Nucleus accumbens (tissue), 56 donors: ENCODE results near the gene HBA1.
"Not testable (repeated sequence)": the region's sequence is repeated elsewhere in the genome, so short reads cannot be mapped to it uniquely, and the experiment has no call there.

ENCODE experiments used
- DNase-seq, 56 donors: peaks; one replicate each; lab custom pipeline; 2025; lab: John Stamatoyannopoulos, UW

The HBA1 gene

DNA sequence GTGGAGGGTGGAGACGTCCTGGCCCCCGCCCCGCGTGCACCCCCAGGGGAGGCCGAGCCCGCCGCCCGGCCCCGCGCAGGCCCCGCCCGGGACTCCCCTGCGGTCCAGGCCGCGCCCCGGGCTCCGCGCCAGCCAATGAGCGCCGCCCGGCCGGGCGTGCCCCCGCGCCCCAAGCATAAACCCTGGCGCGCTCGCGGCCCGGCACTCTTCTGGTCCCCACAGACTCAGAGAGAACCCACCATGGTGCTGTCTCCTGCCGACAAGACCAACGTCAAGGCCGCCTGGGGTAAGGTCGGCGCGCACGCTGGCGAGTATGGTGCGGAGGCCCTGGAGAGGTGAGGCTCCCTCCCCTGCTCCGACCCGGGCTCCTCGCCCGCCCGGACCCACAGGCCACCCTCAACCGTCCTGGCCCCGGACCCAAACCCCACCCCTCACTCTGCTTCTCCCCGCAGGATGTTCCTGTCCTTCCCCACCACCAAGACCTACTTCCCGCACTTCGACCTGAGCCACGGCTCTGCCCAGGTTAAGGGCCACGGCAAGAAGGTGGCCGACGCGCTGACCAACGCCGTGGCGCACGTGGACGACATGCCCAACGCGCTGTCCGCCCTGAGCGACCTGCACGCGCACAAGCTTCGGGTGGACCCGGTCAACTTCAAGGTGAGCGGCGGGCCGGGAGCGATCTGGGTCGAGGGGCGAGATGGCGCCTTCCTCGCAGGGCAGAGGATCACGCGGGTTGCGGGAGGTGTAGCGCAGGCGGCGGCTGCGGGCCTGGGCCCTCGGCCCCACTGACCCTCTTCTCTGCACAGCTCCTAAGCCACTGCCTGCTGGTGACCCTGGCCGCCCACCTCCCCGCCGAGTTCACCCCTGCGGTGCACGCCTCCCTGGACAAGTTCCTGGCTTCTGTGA, at the start of gene HBA1:
Gene HBA1 (plus strand): TSS at position 204 of the 906 bp plus-strand sequence. CDS start 37 bp downstream, at position 241.
- DNase-seq = not testable (repeated sequence)

DNA sequence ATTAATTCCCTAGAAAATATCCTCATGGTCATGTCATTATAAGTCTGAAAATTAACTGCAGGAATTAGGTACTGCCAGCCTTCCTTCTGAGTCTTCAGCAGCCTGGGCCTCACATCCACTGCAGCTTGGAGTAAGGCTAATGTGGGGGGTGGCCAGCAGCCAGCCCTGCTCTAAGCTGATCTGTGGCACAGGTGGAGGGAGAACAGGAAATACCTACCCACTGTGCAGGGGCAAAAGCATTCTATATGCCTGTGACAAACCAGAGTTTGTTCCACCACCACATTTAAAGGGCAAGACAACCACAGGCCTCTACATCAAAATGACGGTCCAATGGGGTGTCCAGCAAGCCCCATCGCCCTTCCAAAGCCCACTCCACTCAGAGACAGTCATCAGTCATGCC, 47.4 kb upstream of the HBA1 start:
- no peak for DNase-seq

- no peak for DNase-seq
Observed at GRCh38 chr16:130533-131173, 45.8 kb upstream of the HBA1 start.

DNA sequence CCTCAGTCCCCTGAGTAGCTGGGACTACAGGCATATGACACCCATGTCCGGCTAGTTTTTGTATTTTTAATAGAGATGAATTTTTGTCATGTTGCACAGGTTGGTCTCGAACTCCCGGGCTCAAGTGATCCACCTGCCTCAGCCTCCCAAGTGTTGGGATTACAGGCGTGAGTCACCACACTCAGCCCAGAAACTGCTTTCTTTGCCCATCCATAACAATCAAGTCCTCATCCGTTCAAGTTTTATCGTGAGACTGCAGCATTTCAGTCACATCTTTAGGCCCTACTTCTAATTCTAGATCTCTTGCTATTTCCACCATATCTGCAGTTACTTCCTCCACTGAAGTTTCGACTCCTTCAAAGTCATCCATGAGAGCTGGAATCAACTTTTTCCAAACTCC, 44.4 kb upstream of the HBA1 start:
- DNase-seq = no peak

GRCh38 chr16:133716-134115, 42.8 kb upstream of the HBA1 start:
- DNase-seq = no peak

DNA sequence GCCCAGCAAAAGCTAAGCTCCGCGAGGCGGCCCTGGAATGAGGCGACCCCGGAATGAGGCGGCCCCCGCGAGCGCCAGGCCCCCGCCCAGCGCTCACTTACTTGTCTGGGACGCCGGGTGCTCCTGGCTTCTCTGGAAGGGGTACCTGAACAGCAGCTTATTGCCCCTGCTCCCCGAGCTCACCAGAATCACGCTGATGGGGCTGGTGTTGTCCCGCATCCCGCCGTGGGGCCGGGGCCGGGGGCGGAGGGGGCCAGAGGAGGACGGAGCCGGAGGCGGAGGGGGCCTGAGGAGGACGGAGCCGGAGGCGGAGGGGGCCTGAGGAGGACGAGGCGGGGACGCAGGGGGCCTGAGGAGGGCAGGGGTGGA, 38.4 kb upstream of the HBA1 start:
- peak in 9 of 56 donors; percentile 8 to 19 (median 15) for DNase-seq

DNA sequence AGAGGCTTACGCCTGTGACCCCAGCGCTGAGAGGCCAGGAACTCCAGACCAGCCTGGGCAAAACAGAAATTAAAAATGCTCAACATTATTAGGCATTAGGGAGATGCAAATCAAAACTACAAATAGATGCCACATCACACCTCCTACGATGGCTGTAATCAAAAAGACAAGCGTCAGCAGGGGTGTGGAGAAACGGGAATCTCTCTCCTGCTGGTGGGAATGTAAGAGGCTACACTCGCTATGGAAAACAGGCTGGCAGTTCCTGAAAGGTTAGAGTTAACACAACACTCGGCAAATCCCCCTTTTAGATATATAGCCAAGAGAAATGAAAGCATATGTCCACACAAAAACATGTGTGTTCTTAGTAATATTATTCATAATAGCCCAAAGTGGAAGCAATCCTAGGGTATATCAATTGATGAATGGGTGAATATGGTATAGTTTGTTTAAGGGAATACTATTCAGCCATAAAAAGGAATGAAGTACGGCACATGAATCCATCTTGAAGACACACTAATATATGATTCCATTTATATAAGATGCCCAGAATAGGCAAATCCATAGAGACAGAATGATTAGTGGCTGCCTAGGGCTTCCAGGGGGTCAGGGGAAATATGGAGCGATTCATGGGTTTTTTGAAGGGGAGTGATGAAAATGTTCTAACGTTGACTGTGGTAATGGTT, 36.2 kb upstream of the HBA1 start:
- DNase-seq = no peak

- DNase-seq = peak in 17 of 56 donors; percentile 2 to 46 (median 12)
Observed at GRCh38 chr16:142405-142967, 34.0 kb upstream of the HBA1 start.

GRCh38 chr16:143047-143446, 33.4 kb upstream of the HBA1 start:
- no peak for DNase-seq

DNA sequence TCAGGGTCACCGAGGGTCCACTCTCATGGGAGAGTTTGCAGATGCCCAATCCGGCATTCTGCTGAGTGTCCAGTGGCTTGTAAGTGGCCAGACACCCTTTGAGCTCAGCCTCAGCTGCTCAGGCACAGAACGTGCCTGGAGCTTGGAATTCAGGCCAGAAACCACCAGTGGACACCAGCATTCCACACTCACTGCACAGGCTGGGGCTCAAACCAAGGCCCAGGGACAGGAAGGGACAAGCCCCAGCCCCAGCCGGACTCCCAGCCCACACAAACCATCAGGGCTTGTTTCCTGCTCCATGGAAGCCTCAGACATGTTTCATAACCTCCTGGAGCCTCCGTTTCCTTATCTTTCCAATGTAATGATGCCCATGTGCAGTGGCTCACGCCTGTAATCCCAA, 33.0 kb upstream of the HBA1 start:
- no peak for DNase-seq

GRCh38 chr16:144797-145252, 31.7 kb upstream of the HBA1 start:
- DNase-seq = no peak

- DNase-seq = no peak
Observed at GRCh38 chr16:146646-147045, 29.8 kb upstream of the HBA1 start.

GRCh38 chr16:149024-149660, 27.3 kb upstream of the HBA1 start:
- DNase-seq = no peak

- DNase-seq = no peak
Observed at GRCh38 chr16:152141-153128, 24.0 kb upstream of the HBA1 start, which contains the start of gene HBZ. Gene HBZ, plus strand, starts transcription at chr16:152644. Its CDS starts 266 bp downstream, at chr16:152910.

DNA sequence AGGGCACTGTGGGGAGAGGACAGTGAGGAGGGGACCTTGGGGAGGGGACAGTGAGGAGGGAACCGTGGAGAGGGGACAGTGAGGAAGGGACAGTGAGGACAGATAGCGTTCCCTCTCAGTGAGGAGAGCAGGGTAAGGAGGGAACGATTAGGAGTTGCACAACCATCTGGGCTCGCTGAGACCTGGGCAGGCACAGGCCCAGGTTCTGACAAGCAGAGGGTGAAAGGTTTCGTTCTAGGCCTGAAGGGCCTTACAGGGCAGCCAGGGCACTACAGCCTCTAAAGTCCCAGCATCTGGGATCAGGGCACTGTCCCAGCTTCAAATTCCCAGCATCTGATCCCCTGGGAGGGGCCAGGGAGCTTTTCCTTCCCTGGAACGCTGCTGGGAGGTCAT, 23.4 kb upstream of the HBA1 start:
- DNase-seq = not testable (repeated sequence)

DNA sequence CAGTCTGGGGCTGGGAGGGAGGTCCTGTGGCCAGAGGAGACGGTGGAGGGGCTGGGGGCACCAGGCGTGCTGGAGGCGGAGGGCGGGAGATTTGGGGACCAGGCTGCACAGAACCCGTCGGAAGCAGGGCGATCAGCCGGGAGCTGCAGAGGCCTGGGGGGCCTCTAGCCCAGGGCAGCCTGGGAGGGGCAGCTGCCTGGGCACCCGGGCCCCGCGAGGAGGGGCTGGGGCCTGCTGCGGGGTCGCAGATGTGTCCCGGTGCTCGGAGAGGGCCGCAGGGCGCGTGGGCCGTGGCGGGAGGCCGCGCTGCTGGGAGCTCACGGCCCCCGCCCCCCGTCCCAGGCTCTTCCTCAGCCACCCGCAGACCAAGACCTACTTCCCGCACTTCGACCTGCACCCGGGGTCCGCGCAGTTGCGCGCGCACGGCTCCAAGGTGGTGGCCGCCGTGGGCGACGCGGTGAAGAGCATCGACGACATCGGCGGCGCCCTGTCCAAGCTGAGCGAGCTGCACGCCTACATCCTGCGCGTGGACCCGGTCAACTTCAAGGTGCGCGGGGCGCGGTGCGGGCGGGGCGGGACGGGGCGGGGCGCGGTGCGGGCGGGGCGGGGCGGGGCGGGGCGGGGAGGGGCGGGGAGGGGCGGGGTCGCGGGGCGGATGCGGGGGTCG, 22.8 kb upstream of the HBA1 start:
- DNase-seq = not testable (repeated sequence)

DNA sequence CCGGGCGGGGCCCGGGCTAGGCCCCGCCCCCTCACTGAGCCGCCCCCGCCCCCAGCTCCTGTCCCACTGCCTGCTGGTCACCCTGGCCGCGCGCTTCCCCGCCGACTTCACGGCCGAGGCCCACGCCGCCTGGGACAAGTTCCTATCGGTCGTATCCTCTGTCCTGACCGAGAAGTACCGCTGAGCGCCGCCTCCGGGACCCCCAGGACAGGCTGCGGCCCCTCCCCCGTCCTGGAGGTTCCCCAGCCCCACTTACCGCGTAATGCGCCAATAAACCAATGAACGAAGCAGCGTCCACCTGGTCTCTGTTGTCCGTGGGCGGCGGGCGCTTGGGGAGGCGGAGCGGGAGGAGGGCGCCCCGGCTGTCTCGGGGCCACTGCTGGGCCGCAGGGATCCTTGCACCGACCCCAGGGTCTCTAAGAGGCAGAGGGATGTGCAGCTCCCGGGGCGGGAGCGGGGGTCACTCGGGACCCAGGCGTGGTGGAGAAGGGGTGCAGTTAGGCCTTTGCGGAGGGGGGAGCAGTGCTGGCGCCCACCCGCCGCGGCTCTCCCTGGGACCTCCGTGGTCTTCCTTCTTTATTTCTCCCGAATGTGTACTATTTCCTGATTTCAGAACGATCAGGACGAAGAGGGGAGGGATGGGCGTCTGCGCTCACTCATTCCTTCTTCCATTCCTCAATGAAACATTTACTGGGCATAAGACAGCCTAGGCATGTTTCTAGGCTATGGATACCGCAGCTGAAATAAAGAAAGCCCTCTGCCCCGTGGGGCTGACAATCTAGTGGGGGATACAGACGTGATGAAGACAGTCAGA, 22.1 kb upstream of the HBA1 start:
- DNase-seq = peak in 2 of 56 donors; percentile 4 to 52

GRCh38 chr16:155031-155398, 21.5 kb upstream of the HBA1 start:
- DNase-seq = no peak
